HEK293 (cell line): ENCODE data around the gene AFF3.

Experiments
- EGR2 ChIP-seq: fragments of 450-650 bp; formaldehyde crosslinking; IDR thresholded peaks from 2 replicates; pipeline ENCODE4 v1.5.1; 2016; ENCODE audit warnings: low read depth, missing biosample characterization, missing genetic modification characterization
- OVOL3 ChIP-seq: fragments of 450-650 bp; formaldehyde crosslinking; IDR thresholded peaks from 2 replicates; pipeline ENCODE4 v1.5.1; 2016; ENCODE audit warnings: missing biosample characterization, missing genetic modification characterization
- TRIM28 ChIP-seq: IDR thresholded peaks from 2 replicates; pipeline ENCODE4 v1.6.1; 2011; ENCODE audit warnings: low read length, control low read depth, borderline replicate concordance
- ZNF10 ChIP-seq: fragments of 450-650 bp; formaldehyde crosslinking; IDR thresholded peaks from 2 replicates; pipeline ENCODE4 v1.5.1; 2017; ENCODE audit warnings: missing biosample characterization, missing genetic modification characterization
- ZNF549 ChIP-seq: fragments of 450-650 bp; IDR thresholded peaks from 2 replicates; pipeline ENCODE4 v1.5.1; 2018; ENCODE audit warnings: missing biosample characterization, missing genetic modification characterization, mild to moderate bottlenecking, inconsistent platforms, moderate library complexity
- ZNF660 ChIP-seq: fragments of 450-650 bp; IDR thresholded peaks from 2 replicates; pipeline ENCODE4 v1.5.1; 2018; ENCODE audit warnings: missing biosample characterization, mild to moderate bottlenecking, missing genetic modification characterization
- TF ChIP-seq, protein P1 (sequence below): fragments of 450-650 bp; formaldehyde crosslinking; IDR thresholded peaks from 2 replicates; pipeline ENCODE4 v1.5.1; 2016; ENCODE audit warnings: missing biosample characterization, missing genetic modification characterization
- TF ChIP-seq, protein P2 (sequence below): sonication (generic); formaldehyde crosslinking; IDR thresholded peaks from 2 replicates; pipeline ENCODE4 v1.8.1; 2022; ENCODE audit warnings: mild to moderate bottlenecking, moderate library complexity, missing genetic modification reagents
- TF ChIP-seq, protein P3 (sequence below): fragments of 450-650 bp; formaldehyde crosslinking; IDR thresholded peaks from 2 replicates; pipeline ENCODE4 v1.5.1; 2016; ENCODE audit warnings: missing biosample characterization, missing genetic modification characterization
- TF ChIP-seq, protein P4 (sequence below): fragments of 450-650 bp; formaldehyde crosslinking; IDR thresholded peaks from 2 replicates; pipeline ENCODE4 v1.5.1; 2016; ENCODE audit warnings: missing biosample characterization, missing genetic modification characterization

DNA sequence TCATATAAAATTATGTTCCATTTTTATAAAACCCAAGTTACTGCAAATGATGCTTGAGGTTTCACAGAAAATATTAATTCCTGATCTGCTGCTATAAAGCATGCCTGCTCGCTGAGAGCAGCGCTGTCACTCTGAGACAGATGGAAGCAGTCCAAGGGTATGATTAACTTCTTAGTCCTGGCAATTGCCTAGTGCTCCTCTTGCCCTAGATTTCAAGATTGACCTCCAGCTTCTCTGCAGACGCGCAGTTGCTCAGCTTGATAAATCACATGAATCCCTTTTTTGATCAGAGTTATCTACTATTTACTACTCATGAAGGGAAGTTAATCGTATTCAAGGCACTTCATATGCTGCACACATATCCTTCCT lies 498.0 kb downstream of the AFF3 start:
- TF ChIP-seq, protein P1, sequence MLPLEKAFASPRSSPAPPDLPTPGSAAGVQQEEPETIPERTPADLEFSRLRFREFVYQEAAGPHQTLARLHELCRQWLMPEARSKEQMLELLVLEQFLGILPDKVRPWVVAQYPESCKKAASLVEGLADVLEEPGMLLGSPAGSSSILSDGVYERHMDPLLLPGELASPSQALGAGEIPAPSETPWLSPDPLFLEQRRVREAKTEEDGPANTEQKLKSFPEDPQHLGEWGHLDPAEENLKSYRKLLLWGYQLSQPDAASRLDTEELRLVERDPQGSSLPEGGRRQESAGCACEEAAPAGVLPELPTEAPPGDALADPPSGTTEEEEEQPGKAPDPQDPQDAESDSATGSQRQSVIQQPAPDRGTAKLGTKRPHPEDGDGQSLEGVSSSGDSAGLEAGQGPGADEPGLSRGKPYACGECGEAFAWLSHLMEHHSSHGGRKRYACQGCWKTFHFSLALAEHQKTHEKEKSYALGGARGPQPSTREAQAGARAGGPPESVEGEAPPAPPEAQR (tag by site-specific recombination): no peak
- TF ChIP-seq, protein P2, sequence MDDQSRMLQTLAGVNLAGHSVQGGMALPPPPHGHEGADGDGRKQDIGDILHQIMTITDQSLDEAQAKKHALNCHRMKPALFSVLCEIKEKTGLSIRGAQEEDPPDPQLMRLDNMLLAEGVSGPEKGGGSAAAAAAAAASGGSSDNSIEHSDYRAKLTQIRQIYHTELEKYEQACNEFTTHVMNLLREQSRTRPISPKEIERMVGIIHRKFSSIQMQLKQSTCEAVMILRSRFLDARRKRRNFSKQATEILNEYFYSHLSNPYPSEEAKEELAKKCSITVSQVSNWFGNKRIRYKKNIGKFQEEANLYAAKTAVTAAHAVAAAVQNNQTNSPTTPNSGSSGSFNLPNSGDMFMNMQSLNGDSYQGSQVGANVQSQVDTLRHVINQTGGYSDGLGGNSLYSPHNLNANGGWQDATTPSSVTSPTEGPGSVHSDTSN (CRISPR knock-in tag): no peak
- TF ChIP-seq ZNF549 (tag by site-specific recombination): no peak
- TF ChIP-seq, protein P3, sequence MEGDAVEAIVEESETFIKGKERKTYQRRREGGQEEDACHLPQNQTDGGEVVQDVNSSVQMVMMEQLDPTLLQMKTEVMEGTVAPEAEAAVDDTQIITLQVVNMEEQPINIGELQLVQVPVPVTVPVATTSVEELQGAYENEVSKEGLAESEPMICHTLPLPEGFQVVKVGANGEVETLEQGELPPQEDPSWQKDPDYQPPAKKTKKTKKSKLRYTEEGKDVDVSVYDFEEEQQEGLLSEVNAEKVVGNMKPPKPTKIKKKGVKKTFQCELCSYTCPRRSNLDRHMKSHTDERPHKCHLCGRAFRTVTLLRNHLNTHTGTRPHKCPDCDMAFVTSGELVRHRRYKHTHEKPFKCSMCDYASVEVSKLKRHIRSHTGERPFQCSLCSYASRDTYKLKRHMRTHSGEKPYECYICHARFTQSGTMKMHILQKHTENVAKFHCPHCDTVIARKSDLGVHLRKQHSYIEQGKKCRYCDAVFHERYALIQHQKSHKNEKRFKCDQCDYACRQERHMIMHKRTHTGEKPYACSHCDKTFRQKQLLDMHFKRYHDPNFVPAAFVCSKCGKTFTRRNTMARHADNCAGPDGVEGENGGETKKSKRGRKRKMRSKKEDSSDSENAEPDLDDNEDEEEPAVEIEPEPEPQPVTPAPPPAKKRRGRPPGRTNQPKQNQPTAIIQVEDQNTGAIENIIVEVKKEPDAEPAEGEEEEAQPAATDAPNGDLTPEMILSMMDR (tag by site-specific recombination): no peak
- TF ChIP-seq, protein P4, sequence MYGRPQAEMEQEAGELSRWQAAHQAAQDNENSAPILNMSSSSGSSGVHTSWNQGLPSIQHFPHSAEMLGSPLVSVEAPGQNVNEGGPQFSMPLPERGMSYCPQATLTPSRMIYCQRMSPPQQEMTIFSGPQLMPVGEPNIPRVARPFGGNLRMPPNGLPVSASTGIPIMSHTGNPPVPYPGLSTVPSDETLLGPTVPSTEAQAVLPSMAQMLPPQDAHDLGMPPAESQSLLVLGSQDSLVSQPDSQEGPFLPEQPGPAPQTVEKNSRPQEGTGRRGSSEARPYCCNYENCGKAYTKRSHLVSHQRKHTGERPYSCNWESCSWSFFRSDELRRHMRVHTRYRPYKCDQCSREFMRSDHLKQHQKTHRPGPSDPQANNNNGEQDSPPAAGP (tag by site-specific recombination): no peak
- TF ChIP-seq ZNF10: no peak
- TF ChIP-seq TRIM28: no peak
- TF ChIP-seq OVOL3: no peak
- TF ChIP-seq EGR2 (tag by site-specific recombination): no peak
- no peak for TF ChIP-seq ZNF660 (tag by site-specific recombination)
